GM10266 (cell line): ENCODE data around the gene NR2C2.

Experiments
- DNase-seq: peaks from one replicate; pipeline ENCODE4 v3.0.0; 2012; ENCODE audit errors: extremely low spot score
- CTCF ChIP-seq: IDR thresholded peaks from 2 replicates; pipeline ENCODE4 v1.5.1; 2012; ENCODE audit warnings: mild to moderate bottlenecking, low read depth; ENCODE audit not compliant: control insufficient read depth, insufficient read depth; ENCODE audit errors: missing control alignments

Gene NR2C2

DNA sequence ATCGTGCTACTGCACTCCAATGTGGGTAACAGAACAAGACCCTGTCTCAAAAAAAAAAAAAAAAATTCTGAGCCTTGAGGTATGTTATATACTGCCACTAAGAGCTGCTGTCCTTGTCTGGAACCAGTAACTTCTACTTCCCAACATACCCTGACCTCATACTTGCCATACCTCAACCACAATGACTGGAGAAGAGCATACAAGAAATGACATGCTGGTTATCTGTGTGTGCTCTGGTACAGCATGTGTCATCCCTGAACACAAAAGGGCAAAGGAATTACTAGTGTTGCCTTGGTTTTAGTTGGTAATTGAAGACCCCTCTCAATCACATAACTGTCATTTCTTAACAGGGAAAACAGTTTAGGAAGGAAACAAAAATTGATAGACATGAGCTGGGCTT is 63.3 kb downstream of the NR2C2 start:
- DNase-seq = no peak

DNA sequence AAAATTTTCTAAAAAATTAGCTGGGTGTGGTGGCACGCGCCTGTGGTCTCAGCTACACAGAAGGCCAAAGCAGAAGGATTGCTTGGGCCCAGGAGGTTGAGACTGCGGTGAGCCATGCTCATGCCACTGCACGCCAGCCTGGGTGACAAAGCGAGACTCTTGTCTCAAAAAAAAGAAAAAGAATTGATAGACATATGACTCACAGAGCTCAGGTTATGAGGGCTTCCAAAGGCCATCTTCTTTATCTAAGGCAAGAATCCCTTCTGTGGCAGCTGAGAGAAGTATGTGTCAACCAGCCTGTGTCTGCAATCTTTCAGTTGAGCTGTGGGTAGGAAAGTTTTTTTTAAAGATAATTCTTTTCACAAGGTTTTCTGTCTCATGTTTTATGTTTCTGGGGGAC is 63.8 kb downstream of the NR2C2 start:
- no peak for DNase-seq

More for the DNA sequence above, 63.3 kb downstream of the NR2C2 start:
- no peak for TF ChIP-seq CTCF

DNA sequence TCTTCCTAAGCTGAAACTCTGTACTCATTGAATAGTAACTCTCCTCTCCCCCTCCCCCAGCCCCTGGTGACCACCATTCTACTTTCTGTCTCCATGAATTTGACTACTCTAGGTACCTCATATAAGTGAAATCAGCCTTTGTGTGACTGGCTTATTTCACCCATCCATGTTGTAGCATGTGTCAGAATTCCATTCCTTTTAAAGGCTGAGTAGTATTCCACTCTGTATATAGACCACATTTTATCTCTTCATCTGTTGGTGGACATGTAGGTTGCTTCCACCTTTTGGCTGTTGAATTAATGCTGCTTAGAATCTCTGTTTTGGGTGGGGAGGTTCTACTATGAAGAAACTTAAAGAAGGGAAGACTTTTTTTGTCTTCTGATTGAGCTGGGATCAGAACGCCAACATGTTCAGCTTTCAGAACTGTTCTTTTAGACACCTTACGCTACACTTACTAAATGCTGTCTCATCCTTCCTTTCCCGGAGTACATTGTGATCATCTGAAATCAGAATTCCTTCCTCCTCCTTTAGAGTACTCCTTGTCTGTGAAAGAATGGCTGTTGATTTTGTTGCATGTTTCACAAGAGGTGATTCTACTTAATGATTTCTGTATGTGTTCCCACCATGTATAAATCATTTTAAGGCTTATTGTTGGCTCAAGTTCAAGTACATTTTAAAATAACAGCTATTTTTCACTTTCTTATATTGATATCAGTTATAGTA is 67.4 kb downstream of the NR2C2 start:
- no peak for DNase-seq
- no peak for TF ChIP-seq CTCF

More for the DNA sequence above, 63.8 kb downstream of the NR2C2 start:
- TF ChIP-seq CTCF = no peak

GRCh38 chr3:15015456-15015855 is 68.1 kb downstream of the NR2C2 start:
- no peak for DNase-seq
- TF ChIP-seq CTCF = no peak

DNA sequence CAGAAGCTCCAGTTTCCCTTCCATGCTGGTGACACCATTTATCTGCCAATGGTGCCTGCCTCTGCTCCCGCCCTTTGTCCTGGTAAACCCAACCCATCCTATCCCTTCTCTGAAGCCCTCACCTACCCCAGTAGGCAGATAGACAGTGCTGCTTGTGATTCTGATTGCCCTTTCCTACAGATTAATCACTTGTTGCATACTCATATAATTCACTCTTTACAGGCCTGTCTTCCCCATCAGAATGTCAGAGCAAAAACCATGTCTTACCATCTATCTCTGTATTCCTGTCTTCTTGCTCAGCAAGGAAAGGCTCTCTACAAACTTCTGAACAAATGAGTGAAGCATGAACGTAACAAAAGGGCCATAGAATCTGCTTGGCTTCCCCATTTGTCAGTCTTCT is 69.8 kb downstream of the NR2C2 start:
- no peak for DNase-seq
- TF ChIP-seq CTCF = no peak

GRCh38 chr3:15023249-15023648 is 75.9 kb downstream of the NR2C2 start:
- no peak for DNase-seq
- TF ChIP-seq CTCF = no peak

- DNase-seq = no peak
- no peak for TF ChIP-seq CTCF
These were observed 76.3 kb downstream of the NR2C2 start for GRCh38 chr3:15023719-15024118.
